WTC11 (cell line): ENCODE data around the gene CHAT. TPM values are rescaled to one million over a fixed set of nuclear protein-coding genes. Genes with fewer than 3 reads are reported as not detected.

ENCODE experiments used
- ATAC-seq: fragments of 200-7000 bp; cut with Tn5 transposase; 2 replicates; pipeline ENCODE4 v1.10.0; 2021; ENCODE audit warnings: mild to moderate bottlenecking, moderate library complexity
- CTCF ChIA-PET: fragments of 300-600 bp; sonication (Branson Sonifier 250); formaldehyde crosslinking; loops from one replicate; lab custom pipeline; 2021; ENCODE audit warnings: antibody characterized with exemption; lab: Charles Lee
- POLR2A ChIA-PET: fragments of 350-600 bp; sonication (Branson Sonifier 250); formaldehyde crosslinking; loops from one replicate; lab custom pipeline; 2021; ENCODE audit warnings: antibody characterized with exemption; lab: Charles Lee
- DNase-seq: peaks from one replicate; pipeline ENCODE4 v3.0.0; 2021; ENCODE audit warnings: low spot score
- H3K27ac Mint-ChIP-seq: 2 replicates; pipeline ENCODE4 v1.8.0; 2021; ENCODE audit warnings: mixed read lengths
- H3K27me3 Mint-ChIP-seq: 2 replicates; pipeline ENCODE4 v1.8.0; 2021; ENCODE audit warnings: low read depth, mild to moderate bottlenecking, moderate library complexity, mixed read lengths
- H3K36me3 Mint-ChIP-seq: 2 replicates; pipeline ENCODE4 v1.8.0; 2021; ENCODE audit warnings: mixed read lengths
- H3K4me1 Mint-ChIP-seq: 2 replicates; pipeline ENCODE4 v1.8.0; 2022; ENCODE audit warnings: mixed read lengths
- H3K4me3 Mint-ChIP-seq: 2 replicates; pipeline ENCODE4 v1.8.0; 2021; ENCODE audit warnings: mild to moderate bottlenecking, moderate library complexity, mixed read lengths
- H3K9me3 Mint-ChIP-seq: 2 replicates; pipeline ENCODE4 v1.8.0; 2021; ENCODE audit warnings: mixed read lengths
- CBFB ChIP-seq: sonication (generic); formaldehyde crosslinking; IDR thresholded peaks from 2 replicates; pipeline ENCODE4 v1.8.1; 2022; ENCODE audit warnings: mild to moderate bottlenecking, low read depth, missing genetic modification reagents
- CREM ChIP-seq: sonication (generic); formaldehyde crosslinking; IDR thresholded peaks from 2 replicates; pipeline ENCODE4 v1.8.1; 2022; ENCODE audit warnings: mild to moderate bottlenecking, missing genetic modification reagents, moderate library complexity
- ELF4 ChIP-seq: sonication (generic); formaldehyde crosslinking; IDR thresholded peaks from 2 replicates; pipeline ENCODE4 v1.8.1; 2022; ENCODE audit warnings: low read depth, mild to moderate bottlenecking, moderate library complexity, missing genetic modification reagents
- ETV6 ChIP-seq: sonication (generic); formaldehyde crosslinking; IDR thresholded peaks from 2 replicates; pipeline ENCODE4 v1.8.1; 2022; ENCODE audit warnings: mild to moderate bottlenecking, missing genetic modification reagents
- FOXJ3 ChIP-seq: sonication (generic); formaldehyde crosslinking; IDR thresholded peaks from 2 replicates; pipeline ENCODE4 v1.9.0; 2021; ENCODE audit warnings: missing genetic modification reagents, mild to moderate bottlenecking, borderline replicate concordance
- FOXP1 ChIP-seq: sonication (generic); formaldehyde crosslinking; IDR thresholded peaks from 2 replicates; pipeline ENCODE4 v1.8.0; 2022; ENCODE audit warnings: missing genetic modification reagents, mild to moderate bottlenecking, moderate library complexity, borderline replicate concordance
- GTF2I ChIP-seq: fragments of 250-450 bp; sonication (Bioruptor Pico); conservative IDR thresholded peaks from 2 replicates; pipeline ENCODE4 v1.4.0; 2021; ENCODE audit warnings: mild to moderate bottlenecking
- HMGA2 ChIP-seq: fragments of 250-450 bp; sonication (Bioruptor Pico); IDR thresholded peaks from 2 replicates; pipeline ENCODE4 v1.4.0; 2021; ENCODE audit warnings: mild to moderate bottlenecking, moderate library complexity
- IRF1 ChIP-seq: sonication (generic); formaldehyde crosslinking; IDR thresholded peaks from 2 replicates; pipeline ENCODE4 v1.8.0; 2023; ENCODE audit warnings: missing genetic modification reagents
- IRF2 ChIP-seq: sonication (generic); formaldehyde crosslinking; IDR thresholded peaks from 2 replicates; pipeline ENCODE4 v1.8.0; 2022; ENCODE audit warnings: low read depth, missing genetic modification reagents, borderline replicate concordance
- JUN ChIP-seq: sonication (generic); formaldehyde crosslinking; IDR thresholded peaks from 2 replicates; pipeline ENCODE4 v1.8.0; 2023; ENCODE audit warnings: mild to moderate bottlenecking, missing genetic modification reagents
- MXD4 ChIP-seq: fragments of 250-450 bp; sonication (Bioruptor Pico); IDR thresholded peaks from 2 replicates; pipeline ENCODE4 v1.8.0; 2021; ENCODE audit warnings: mild to moderate bottlenecking, moderate library complexity, borderline replicate concordance
- SMAD3 ChIP-seq: sonication (generic); formaldehyde crosslinking; IDR thresholded peaks from 2 replicates; pipeline ENCODE4 v1.8.0; 2022; ENCODE audit warnings: missing genetic modification reagents, mild to moderate bottlenecking, borderline replicate concordance
- SOX15 ChIP-seq: fragments of 250-450 bp; sonication (Bioruptor Pico); IDR thresholded peaks from 2 replicates; pipeline ENCODE4 v1.9.0; 2021; ENCODE audit warnings: mild to moderate bottlenecking
- SP1 ChIP-seq: sonication (generic); formaldehyde crosslinking; conservative IDR thresholded peaks from 2 replicates; pipeline ENCODE4 v1.8.1; 2022; ENCODE audit warnings: missing genetic modification reagents
- ZNF138 ChIP-seq: sonication (generic); formaldehyde crosslinking; conservative IDR thresholded peaks from 2 replicates; pipeline ENCODE4 v1.8.1; 2022; ENCODE audit warnings: mild to moderate bottlenecking, moderate library complexity, missing genetic modification reagents
- ZNF425 ChIP-seq: fragments of 250-450 bp; sonication (Bioruptor Pico); conservative IDR thresholded peaks from 2 replicates; pipeline ENCODE4 v1.9.0; 2021; ENCODE audit warnings: mild to moderate bottlenecking
- total RNA-seq: library from RNA; stranded (reverse); gene quantifications from 3 replicates; pipeline ENCODE4 v1.2.3, GENCODE V29; 2021
- TF ChIP-seq, protein P1 (sequence below): sonication (generic); formaldehyde crosslinking; IDR thresholded peaks from 2 replicates; pipeline ENCODE4 v1.8.0; 2022; ENCODE audit warnings: mild to moderate bottlenecking, missing genetic modification reagents
- TF ChIP-seq, protein P2 (sequence below): sonication (generic); formaldehyde crosslinking; IDR thresholded peaks from 2 replicates; pipeline ENCODE4 v1.8.1; 2022; ENCODE audit warnings: low read depth, missing genetic modification reagents, borderline replicate concordance
- TF ChIP-seq, protein P3 (sequence below): fragments of 250-450 bp; sonication (Bioruptor Pico); IDR thresholded peaks from 2 replicates; pipeline ENCODE4 v1.9.0; 2021; ENCODE audit warnings: mild to moderate bottlenecking, borderline replicate concordance
- TF ChIP-seq, protein P4 (sequence below): sonication (generic); formaldehyde crosslinking; IDR thresholded peaks from 2 replicates; pipeline ENCODE4 v1.8.0; 2022; ENCODE audit warnings: mild to moderate bottlenecking, missing genetic modification reagents

The CHAT gene
- total RNA-seq, 1 experiment from 2014 or later = not detected

- POLR2A ChIA-PET = no interaction called here
- Mint-ChIP-seq H3K27me3 (peaks cover 10% of the 10 kb centered on the region), H3K4me3 (no peak overlapping the region), H3K27ac (no peak overlapping the region), H3K9me3 (no peaks in the 10 kb centered on the region), H3K4me1 (peaks cover 12% of the 10 kb centered on the region), H3K36me3 (no peaks in the 10 kb centered on the region)
- CTCF ChIA-PET = interaction anchor here (0.6 to 1.1 kb wide), 2 partner anchors 105 to 148 kb away, joined by 3 to 4 read pairs; no protein-coding TSS in a partner anchor
- no peak for DNase-seq
- TF ChIP-seq HMGA2 (CRISPR knock-in tag) = no peak
- no peak for TF ChIP-seq JUN
- TF ChIP-seq MXD4 (CRISPR knock-in tag) = no peak
- TF ChIP-seq SP1 (CRISPR knock-in tag) = no peak
- TF ChIP-seq, protein P1, sequence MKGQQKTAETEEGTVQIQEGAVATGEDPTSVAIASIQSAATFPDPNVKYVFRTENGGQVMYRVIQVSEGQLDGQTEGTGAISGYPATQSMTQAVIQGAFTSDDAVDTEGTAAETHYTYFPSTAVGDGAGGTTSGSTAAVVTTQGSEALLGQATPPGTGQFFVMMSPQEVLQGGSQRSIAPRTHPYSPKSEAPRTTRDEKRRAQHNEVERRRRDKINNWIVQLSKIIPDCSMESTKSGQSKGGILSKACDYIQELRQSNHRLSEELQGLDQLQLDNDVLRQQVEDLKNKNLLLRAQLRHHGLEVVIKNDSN (CRISPR knock-in tag) = no peak
- no peak for TF ChIP-seq GTF2I
- TF ChIP-seq, protein P2, sequence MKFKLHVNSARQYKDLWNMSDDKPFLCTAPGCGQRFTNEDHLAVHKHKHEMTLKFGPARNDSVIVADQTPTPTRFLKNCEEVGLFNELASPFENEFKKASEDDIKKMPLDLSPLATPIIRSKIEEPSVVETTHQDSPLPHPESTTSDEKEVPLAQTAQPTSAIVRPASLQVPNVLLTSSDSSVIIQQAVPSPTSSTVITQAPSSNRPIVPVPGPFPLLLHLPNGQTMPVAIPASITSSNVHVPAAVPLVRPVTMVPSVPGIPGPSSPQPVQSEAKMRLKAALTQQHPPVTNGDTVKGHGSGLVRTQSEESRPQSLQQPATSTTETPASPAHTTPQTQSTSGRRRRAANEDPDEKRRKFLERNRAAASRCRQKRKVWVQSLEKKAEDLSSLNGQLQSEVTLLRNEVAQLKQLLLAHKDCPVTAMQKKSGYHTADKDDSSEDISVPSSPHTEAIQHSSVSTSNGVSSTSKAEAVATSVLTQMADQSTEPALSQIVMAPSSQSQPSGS (CRISPR knock-in tag) = no peak
- no peak for TF ChIP-seq CREM (CRISPR knock-in tag)
- TF ChIP-seq, protein P3, sequence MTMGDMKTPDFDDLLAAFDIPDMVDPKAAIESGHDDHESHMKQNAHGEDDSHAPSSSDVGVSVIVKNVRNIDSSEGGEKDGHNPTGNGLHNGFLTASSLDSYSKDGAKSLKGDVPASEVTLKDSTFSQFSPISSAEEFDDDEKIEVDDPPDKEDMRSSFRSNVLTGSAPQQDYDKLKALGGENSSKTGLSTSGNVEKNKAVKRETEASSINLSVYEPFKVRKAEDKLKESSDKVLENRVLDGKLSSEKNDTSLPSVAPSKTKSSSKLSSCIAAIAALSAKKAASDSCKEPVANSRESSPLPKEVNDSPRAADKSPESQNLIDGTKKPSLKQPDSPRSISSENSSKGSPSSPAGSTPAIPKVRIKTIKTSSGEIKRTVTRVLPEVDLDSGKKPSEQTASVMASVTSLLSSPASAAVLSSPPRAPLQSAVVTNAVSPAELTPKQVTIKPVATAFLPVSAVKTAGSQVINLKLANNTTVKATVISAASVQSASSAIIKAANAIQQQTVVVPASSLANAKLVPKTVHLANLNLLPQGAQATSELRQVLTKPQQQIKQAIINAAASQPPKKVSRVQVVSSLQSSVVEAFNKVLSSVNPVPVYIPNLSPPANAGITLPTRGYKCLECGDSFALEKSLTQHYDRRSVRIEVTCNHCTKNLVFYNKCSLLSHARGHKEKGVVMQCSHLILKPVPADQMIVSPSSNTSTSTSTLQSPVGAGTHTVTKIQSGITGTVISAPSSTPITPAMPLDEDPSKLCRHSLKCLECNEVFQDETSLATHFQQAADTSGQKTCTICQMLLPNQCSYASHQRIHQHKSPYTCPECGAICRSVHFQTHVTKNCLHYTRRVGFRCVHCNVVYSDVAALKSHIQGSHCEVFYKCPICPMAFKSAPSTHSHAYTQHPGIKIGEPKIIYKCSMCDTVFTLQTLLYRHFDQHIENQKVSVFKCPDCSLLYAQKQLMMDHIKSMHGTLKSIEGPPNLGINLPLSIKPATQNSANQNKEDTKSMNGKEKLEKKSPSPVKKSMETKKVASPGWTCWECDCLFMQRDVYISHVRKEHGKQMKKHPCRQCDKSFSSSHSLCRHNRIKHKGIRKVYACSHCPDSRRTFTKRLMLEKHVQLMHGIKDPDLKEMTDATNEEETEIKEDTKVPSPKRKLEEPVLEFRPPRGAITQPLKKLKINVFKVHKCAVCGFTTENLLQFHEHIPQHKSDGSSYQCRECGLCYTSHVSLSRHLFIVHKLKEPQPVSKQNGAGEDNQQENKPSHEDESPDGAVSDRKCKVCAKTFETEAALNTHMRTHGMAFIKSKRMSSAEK (CRISPR knock-in tag) = no peak
- no peak for TF ChIP-seq FOXJ3 (CRISPR knock-in tag)
- TF ChIP-seq ETV6 (CRISPR knock-in tag) = no peak
- TF ChIP-seq SOX15 (CRISPR knock-in tag) = no peak
- ATAC-seq = peak; percentile 12; the same call in 1 of the 2 replicates
Measured at GRCh38 chr10:49596493-49596809, 17.4 kb upstream of the CHAT start.

- no peak for ATAC-seq
- H3K4me3 Mint-ChIP-seq = no peak overlapping the region
- no peak overlapping the region for H3K27ac Mint-ChIP-seq
- CTCF ChIA-PET = interaction anchor here (1.1 kb wide), 1 partner anchor 148 kb away, joined by 4 read pairs; no protein-coding TSS in a partner anchor
- peaks cover 12% of the 10 kb centered on the region for H3K4me1 Mint-ChIP-seq
- H3K27me3 Mint-ChIP-seq = peaks cover 10% of the 10 kb centered on the region
- POLR2A ChIA-PET = no interaction called here
- no peaks in the 10 kb centered on the region for H3K36me3 Mint-ChIP-seq
- TF ChIP-seq IRF1 (CRISPR knock-in tag) (no peak), FOXP1 (CRISPR knock-in tag) (no peak), ZNF138 (CRISPR knock-in tag) (no peak), IRF2 (CRISPR knock-in tag) (no peak), CBFB (no peak), SMAD3 (CRISPR knock-in tag) (no peak), ELF4 (CRISPR knock-in tag) (no peak), ZNF425 (CRISPR knock-in tag) (no peak), JUN (no peak)
- TF ChIP-seq, protein P4, sequence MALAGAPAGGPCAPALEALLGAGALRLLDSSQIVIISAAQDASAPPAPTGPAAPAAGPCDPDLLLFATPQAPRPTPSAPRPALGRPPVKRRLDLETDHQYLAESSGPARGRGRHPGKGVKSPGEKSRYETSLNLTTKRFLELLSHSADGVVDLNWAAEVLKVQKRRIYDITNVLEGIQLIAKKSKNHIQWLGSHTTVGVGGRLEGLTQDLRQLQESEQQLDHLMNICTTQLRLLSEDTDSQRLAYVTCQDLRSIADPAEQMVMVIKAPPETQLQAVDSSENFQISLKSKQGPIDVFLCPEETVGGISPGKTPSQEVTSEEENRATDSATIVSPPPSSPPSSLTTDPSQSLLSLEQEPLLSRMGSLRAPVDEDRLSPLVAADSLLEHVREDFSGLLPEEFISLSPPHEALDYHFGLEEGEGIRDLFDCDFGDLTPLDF (CRISPR knock-in tag) = no peak
- DNase-seq = no peak
- no peaks in the 10 kb centered on the region for H3K9me3 Mint-ChIP-seq
Measured at GRCh38 chr10:49596836-49597235, 17.0 kb upstream of the CHAT start.
